HG02943 (cell line): ENCODE measurements around the gene CDC26.
A peak's percentile ranks its signal among the peaks of the same experiment; 100 is the strongest.
"Not testable (repeated sequence)": the region's sequence is repeated elsewhere in the genome, so short reads cannot be mapped to it uniquely, and the experiment has no call there.

Source experiments
- ATAC-seq: cut with Tn5 transposase; IDR thresholded peaks from one replicate; pipeline ENCODE4 v1.9.1; 2021; ENCODE audit warnings: mild to moderate bottlenecking, low read depth, moderate library complexity; ENCODE audit not compliant: unreplicated experiment

The CDC26 gene

DNA sequence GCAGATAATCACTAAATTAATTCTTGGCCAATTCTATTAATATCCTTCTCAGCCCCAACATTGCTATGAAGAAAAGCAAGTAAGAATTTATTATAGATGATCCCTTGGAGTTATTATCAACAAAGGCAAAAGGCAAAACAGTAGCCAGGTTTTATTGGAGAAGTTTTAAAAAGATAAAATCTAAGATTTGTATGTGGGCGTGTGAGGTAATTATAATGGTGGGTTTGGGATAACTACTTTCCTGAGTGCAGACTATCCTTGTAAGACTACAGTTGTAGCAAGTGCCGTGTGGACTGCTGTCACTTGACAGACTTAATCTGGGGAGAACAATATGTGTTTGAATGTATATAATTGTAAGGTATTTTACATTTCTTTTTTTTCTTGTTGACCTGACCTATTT, 30.8 kb downstream of the CDC26 start:
- ATAC-seq = no peak

DNA sequence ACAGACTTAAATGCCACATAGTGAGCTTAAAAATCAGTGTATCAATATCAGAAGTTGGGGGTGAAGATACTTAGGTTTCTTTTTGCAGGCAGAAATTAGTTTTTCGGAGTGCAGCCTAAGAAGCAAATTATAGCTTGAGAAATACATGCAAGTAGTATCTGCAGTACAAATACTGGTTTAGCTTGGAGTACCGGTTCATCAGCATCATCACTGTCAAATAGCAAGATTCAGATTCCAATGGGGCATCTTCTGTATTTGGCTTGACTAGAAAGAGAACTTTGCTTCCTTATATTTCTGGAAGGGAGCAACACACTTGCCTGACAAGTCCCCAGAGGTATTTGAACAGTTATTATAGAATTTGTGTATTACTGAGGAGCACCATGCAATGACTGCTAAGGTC, 34.2 kb downstream of the CDC26 start:
- ATAC-seq = no peak

DNA sequence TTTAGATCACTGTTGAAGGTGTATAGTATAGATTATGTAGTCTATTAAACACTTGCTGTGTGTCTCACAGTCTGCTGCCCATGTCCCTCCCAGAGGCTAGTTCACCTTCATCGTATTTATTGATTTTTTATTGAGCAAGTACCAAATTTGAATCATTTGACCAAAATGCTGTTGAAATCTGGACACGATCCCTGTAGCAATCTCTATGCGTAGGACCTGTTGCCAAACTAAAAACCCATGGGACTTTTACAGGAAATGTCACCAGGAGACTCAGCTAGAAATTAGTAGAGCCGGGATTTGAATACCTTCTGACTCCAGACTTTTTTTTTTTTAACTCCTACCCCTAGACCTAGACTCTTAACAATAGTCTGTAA, 36.5 kb downstream of the CDC26 start:
- no peak for ATAC-seq

DNA sequence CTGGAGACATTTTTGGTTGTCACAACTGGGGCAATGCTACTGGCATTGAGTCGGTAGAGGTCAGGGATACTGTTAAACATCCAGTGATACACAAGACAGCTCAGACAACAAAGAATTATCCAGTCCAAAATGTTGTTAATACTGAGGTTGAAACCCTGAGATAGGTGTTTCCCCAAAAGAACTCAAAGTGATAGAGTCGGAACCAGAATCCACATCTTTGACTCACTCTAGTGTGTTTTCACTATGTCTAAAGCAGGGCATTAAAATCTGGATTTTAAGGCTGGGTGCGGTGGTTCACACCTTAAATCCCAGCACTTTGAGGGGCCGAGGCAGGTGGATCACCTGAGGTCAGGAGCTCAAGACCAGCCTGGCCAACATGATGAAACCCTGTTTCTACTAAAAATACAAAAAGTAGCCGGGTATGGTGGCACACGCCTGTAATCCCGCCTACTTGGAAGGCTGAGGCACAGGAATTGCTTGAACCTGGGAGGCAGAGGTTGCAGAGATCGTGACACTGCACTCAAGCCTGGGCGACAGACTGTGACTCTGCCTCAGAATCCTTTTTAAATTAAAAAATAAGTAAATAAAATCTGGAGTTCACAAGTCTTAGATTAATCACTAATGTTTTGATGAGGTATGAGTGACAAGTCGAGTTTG, 37.0 kb downstream of the CDC26 start:
- no peak for ATAC-seq

DNA sequence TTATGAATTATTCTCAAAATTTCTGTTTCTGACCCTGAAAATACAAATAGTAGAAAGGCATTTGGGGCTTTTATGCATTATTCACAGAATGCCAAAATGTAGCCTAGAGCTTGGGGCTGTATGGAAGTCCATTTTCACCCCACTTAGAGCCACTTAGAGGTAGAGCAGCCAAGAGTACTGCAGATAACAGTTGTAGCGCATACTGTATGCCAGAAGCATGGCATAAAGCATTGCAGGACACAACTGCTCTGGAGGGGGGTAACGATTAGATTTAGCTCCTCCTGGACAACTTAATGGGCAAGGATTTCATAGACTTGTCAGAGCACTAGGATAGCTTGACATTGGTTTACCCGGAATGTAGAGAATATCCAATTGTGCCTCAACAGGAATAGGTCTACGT, 38.3 kb downstream of the CDC26 start:
- no peak for ATAC-seq

DNA sequence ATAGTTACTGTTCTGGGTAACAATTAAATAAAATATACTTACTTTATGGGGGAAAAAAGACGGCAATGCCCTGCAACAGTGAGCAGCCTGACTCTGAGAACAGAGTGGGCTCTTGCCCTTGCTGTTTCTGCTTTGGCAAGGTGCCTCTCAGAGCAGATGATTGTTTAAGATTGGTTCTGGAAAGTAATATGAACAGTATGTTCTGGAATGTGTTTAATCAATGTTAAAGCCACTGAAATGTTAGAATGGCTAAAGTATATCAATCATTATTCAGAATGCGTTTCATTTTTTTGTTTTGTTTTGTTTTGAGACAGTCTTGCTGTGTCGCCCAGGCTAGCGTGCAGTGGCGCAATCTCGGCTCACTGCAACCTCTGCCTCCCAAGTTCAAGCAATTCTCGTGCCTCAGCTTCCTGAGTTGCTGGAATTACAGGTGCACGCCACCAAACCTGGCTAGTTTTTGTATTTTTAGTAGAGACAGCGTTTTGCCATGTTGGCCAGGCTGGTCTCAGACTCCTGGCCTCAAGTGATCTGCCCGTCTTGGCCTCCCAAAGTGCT, 39.6 kb downstream of the CDC26 start:
- ATAC-seq = not testable (repeated sequence)

DNA sequence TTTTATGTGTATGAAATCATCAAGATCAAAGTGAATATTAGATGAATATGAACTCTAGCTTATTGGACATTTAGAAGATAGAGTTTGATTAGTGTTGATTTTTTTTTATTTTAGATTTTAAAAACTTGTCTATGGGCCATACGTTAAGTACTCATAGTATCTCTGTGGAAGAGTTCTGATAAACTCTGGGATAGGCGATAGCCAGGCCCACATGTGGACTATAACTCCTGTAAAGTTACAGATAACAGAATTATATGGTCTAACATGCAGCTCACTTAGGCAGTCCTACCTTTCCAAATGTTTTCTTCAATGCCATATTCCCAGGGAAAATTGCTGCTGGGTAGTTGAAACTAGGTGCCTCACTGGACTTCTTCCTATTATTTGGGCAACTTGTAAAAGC, 43.7 kb downstream of the CDC26 start:
- ATAC-seq = no peak

DNA sequence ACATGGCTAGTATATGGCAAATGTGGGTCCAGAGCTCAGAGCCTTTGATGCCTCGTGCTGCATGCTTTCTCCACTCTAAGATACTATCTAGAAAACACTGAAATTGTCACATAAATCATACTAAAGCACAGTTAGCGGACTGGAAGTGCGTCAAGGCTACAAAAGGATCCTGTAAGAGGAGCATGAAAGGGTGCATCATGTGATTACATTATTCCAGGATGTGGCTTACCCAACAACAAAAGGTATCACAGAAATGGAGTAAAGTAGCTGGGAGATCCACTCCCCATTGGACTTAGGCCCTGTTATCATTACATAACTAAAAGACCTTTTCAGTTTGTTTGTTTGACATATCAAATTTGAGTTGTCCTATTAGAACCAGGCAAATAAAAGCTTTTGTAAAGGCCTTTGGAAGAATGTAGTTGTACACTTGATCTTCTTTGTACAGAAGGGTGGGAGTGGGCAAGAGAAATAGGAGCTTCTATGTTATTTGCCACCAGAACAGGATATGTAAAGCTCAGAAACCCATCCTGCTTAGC, 47.2 kb downstream of the CDC26 start:
- ATAC-seq = no peak

DNA sequence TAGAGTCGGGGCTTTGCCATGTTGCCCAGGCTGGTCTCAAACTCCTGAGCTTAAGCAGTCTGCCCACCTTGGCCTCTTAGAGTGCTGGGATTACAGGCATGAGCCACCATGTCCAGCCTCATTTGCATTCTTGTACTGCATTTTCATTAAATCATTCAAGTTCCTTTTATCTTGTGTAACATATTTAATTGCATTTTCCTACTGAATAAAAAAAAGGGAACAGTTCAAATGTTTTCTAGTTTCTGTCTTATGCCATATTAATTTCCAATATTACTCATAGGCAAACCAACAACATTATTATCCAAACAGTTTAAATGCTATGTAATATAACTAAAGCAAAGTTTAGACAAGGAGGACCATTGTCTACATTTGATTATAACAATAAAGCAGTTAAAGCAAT, 47.9 kb downstream of the CDC26 start:
- no peak for ATAC-seq

DNA sequence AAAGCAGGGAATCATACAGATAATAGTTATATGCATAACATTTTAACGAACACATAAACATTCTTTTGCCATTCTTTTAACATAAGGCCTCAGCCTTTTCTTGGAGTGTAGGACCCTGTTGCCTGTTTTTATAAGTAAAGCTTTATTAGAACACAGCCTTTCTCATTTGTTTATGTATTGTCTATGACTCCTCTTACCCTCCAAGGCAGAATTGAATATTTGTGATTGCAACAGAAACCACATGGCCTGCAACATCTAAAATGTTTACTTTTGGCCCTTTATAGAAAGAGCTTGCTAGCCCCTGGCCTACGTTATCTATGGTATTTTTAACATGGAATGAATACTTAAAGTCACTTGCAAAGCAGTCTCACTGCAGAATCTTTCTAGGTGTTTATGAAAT, 51.4 kb downstream of the CDC26 start:
- no peak for ATAC-seq

DNA sequence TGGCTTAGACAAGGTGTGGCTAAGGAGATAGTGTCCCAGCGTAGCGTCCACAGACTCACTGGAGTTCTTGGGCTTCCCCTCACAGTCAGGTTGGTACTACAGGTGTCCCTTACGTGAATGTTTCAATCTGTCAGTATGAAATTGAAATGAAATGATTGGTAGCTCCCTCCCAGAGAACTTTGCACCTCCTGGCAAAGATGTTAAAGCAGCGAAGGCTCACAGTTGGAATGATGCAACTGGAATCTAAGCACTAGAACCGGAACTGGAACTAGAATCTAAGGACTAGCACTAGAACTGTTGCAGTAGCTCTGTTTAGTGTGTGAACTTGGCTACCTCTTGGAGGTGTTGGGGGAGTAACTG, 52.9 kb downstream of the CDC26 start:
- no peak for ATAC-seq

DNA sequence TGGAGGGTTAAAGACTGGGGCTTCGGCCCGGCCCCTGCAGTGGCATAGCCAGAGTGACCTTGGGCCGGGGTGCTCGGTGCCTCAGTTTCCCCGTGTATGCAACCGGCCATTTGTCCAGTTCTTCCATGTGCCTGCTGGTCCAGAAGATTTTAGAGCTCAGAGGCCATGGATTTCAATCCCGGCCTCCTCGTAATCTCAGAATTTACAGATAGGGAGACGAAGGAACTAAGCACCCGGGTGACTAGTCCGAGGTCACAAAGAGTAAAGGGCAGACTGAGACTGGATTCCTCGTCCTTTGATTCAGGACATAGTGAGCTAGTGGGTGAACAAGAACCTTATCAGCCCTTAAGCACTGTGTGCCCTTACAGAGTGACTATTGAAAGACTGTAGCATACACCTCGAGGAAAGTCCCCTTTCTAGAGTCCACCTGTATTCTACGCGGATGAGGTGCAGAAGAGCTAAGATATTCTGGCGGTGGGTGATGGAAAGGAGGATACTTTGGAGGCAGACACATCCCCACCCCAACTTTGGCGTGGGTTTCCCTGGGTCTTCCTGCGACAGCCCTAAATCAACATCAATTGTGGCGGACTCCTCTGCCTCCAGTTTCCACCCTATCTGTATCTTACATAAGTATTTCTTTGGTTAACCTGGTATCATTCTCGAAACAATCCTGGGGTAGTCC, 53.4 kb downstream of the CDC26 start:
- no peak for ATAC-seq

DNA sequence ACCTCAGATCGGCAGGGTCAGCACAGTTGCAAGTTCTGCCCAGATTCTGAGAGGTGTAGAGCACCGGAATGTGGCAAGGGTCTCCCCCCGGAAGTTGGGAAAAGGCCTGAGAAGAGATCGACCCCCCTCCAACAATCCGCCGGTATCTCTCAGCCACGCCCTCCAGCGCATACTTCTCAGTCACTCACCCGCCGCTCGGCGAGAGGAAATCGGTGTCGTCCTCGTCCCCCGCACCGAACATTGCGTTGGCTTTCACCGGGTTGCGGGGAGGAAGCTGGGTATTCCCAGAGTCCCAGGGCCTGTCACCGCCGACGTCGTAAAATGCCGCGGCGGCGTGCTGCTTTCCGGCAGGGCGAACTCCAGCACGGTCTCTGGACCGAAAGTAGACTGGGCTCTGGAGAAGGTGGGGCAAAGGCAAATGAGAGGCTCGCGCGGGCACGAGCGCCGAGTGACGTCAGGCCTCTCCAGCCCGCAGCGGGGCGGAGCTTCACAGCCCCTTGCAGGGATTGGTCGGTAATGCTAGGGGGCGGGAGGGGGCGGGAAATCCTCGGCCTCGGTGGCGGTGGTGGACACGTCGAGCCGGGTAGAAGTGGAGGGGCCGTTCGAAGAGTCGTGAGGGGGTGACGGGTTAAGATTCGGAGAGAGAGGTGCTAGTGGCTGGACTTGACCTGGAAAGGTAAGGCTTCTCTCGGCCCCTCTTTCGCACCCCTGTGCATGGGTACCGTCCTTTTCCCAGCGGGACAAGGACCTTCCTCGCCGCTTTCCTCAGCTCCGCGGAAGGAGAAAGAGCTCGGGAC, 54.2 kb downstream of the CDC26 start, which contains the start of the genes FKBP15 and SLC31A1:
TSS of gene FKBP15 (minus strand) at position 275 of the 797 bp plus-strand sequence. CDS start at position 241, 34 bp downstream.
TSS of gene SLC31A1 (plus strand) at position 542 of the 797 bp plus-strand sequence. CDS start 34,605 bp downstream, outside the sequence.
- ATAC-seq = peak; percentile 90

DNA sequence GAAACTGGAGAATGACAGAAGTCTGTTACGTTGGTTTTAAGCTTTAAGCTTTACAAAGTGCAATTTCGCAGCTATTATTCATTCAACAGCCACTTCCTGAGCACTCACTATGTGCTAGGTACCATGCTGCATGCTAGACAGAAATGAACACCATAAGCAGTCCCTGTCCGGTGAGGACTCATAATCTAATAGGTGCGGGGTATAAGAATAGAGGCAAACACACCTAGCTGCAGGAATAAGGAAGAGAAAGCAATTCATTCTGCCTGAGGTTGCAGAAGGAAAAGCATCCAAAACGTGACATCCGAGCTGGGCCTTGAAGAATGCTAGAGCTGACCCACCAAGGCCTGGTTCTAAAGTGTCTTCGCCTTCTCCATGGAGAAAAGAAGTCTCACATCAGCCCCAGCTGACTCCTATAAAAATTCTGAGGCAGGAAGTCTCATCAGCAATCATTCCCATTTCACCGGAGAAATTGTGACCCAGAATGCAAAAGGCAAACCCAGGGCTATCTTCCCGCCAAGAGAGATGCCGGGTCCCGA, 54.8 kb downstream of the CDC26 start:
- ATAC-seq = no peak

DNA sequence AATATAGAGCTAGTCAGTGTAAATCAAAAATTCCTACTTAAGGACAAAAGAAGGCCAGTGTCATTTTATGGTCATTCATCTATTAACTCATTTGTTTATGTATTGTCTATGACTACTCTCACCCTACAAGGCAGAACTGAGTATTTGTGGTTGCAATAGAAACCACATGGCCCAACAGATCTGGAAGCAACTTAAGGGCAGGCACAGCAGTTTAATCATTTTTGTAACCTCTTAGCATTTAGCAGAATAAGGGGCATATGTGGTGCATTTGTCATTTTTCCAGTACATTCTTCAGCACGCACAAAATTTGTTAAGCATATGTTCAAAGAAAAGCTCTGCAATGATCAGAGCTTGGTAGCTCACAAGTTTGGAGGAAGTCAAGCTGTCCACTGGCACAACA, 55.4 kb downstream of the CDC26 start:
- peak; percentile 46 for ATAC-seq

DNA sequence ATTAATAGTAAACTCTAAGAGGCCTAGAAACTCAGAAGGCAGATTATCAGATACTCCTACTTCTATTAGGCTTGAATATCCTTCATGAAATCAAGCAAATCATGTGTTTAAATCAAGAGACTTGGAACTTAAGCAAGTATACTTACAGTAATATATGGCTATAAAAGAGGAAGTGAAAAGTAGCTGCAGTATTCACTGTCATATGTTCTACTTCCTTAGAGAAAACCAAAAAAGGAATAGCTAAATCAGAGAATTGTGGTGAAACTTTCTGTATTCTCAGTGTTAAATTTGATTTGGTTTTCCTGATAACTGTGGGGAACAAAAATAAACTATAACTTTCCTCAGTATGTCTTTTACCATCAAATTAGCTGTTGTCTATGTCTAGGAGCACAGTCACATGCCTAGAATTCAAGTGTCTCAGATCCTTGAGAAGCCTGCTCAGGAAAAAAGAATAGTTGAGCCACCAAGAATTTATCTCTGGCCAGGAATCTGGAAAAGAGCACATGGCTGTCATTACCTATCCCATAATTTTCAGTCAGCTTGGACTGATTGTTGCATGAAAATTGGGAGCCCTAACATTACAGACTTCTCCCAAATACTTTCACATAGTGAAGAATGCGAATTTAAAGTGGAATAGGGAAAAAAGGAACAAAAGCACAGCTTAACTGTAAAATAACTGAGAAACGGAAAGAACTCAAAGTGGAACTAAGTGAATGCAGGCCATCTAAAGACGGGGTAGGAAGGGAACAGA, 56.0 kb downstream of the CDC26 start:
- ATAC-seq = peak; percentile 30
